Measurements from ENCODE around the gene PAFAH1B2.

GRCh38 chr11:117183724-117184349 is 39.8 kb downstream of the PAFAH1B2 start:
- TF ChIP-seq CTCF (IDR thresholded peaks at IDR 0.05 in 2 of 3, conservative IDR thresholded peaks at IDR 0.05 in 1 of 3; ENCODE audit: borderline replicate concordance in 1 of 3, insufficient read depth in 1 of 3, low read depth in 2 of 3, low read length in 2 of 3) = no peak
- TF ChIP-seq POLR2A (IDR thresholded peaks at IDR 0.05; ENCODE audit: borderline replicate concordance, extremely low read depth, insufficient read depth, insufficient read length) = no peak
- TF ChIP-seq TCF7L2 (IDR thresholded peaks at IDR 0.05; ENCODE audit: borderline replicate concordance, extremely low read depth, insufficient read depth, insufficient read length) = no peak

Data from HCT116 (cell line).